Upper lobe of left lung (tissue), 4 donors: ENCODE data around the gene CLTB.

Experiments
- POLR2A ChIP-seq, 4 donors: fragments of 450-650 bp; IDR thresholded peaks; one replicate each; pipeline ENCODE4 v1.5.1; 2016 to 2017; ENCODE audit warnings: antibody characterized with exemption in 4 of 4, mild to moderate bottlenecking in 2 of 4
- TF ChIP-seq, protein P1 (sequence below), 6 experiments: fragments of 450-650 bp in 4 of 6; fragments of 200-600 bp in 2 of 6; sonication (generic) in 2 of 6; IDR thresholded peaks; one replicate each; pipeline ENCODE4 v1.5.1; 2016 to 2019; ENCODE audit warnings: antibody characterized with exemption in 6 of 6

DNA sequence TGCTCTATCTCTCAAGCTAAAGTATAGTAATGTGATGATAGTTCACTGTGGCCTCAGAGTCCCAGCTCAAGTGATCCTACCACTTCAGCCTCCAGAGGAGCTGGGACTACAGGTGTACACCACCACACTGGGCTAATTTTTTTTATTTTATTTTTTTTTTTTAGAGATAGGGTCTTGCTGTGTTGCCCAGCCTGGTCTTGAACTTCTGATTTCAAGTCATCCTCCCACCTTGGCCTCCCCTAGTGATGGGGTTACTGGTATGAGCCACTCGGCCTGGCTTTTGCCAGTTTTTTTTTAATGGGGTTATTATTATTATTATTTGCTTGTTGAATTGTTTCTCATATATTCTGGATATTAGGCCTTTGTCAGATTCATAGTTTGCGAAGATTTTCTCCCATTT, 45.0 kb upstream of the CLTB start:
- TF ChIP-seq, protein P1, sequence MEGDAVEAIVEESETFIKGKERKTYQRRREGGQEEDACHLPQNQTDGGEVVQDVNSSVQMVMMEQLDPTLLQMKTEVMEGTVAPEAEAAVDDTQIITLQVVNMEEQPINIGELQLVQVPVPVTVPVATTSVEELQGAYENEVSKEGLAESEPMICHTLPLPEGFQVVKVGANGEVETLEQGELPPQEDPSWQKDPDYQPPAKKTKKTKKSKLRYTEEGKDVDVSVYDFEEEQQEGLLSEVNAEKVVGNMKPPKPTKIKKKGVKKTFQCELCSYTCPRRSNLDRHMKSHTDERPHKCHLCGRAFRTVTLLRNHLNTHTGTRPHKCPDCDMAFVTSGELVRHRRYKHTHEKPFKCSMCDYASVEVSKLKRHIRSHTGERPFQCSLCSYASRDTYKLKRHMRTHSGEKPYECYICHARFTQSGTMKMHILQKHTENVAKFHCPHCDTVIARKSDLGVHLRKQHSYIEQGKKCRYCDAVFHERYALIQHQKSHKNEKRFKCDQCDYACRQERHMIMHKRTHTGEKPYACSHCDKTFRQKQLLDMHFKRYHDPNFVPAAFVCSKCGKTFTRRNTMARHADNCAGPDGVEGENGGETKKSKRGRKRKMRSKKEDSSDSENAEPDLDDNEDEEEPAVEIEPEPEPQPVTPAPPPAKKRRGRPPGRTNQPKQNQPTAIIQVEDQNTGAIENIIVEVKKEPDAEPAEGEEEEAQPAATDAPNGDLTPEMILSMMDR (IDR thresholded peaks at IDR 0.05), result no peak
- TF ChIP-seq POLR2A (IDR thresholded peaks at IDR 0.05), result no peak
